Raji (cell line): ENCODE measurements around the gene SRC.

Experiments
- POLR2A ChIP-seq: IDR thresholded peaks from 2 replicates; pipeline ENCODE4 v1.6.1; 2011; ENCODE audit warnings: low read depth, low read length, control low read depth; ENCODE audit not compliant: insufficient read depth

The SRC gene

DNA sequence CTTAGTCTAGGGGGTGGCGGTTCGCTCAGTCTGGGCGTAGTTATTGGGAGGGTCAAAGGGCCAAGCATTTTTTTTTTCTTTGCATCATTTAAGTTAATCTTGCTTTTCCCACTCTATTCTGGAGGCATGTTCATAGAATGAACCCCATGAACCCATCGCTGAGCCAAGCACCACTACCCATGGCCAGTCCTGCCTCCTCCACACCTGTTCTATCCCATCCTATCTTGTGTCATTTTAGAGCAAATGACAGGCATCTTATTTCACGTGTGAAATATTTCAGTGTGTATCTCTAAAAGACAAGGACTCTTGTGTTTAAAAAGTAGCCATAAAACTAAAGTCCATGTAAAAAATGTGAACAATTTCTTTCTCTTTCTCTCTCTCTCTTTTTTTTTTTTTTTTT, 13.9 kb downstream of the SRC start:
- no peak for TF ChIP-seq POLR2A

DNA sequence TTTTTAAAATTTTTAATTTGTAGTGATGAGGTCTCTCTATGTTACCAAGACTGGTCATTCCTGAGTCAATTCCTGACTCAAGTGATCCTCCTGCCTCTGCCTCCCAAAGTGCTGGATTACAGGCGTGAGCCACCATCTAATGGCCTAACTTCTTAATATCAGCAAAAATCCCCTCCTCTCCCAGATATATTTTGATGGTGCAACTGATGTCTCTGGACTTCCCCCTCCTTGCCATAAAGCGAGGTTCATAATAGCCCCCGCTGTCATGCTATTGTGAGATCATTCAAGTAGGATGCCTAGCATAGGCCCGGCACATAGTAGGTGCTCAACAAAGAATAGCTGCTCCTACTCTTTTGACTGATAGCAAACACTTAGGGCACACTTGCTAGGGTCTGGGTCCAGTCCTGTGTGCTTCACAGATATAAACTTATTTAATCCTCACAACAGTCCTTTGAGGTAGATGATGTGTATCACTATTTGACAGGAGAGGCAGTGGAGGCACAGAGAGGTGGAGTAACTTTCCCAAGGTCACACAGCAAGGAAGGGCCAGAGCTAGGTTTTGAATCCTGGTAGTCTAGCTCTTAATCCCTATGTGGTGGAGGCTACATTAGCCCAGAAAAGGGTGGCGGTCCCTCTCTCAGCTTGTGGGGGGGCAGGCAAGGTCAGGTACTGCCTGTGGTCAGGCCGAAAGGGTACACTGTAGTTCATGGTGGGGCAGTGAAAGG, 14.6 kb downstream of the SRC start:
- TF ChIP-seq POLR2A, result no peak

DNA sequence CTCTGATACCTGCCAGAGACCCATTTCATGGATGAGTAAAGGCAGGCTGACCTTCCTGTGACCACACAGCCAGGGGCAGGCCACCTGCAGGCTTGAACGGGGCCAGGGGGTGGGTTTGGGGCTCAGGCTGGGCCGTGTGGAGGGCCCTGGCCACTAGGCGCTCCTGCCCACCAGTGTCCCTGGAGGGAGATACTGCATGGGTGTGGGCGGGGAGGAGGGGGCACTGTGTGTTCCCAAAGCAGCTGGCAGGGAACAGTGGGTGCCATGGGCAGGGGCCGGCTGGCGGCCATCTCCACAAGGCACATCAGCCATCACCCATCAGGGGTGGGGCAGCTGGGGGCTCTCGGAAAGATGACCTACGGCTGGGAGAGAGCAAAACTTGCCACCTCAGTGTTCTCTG, 15.4 kb downstream of the SRC start:
- TF ChIP-seq POLR2A, result no peak

DNA sequence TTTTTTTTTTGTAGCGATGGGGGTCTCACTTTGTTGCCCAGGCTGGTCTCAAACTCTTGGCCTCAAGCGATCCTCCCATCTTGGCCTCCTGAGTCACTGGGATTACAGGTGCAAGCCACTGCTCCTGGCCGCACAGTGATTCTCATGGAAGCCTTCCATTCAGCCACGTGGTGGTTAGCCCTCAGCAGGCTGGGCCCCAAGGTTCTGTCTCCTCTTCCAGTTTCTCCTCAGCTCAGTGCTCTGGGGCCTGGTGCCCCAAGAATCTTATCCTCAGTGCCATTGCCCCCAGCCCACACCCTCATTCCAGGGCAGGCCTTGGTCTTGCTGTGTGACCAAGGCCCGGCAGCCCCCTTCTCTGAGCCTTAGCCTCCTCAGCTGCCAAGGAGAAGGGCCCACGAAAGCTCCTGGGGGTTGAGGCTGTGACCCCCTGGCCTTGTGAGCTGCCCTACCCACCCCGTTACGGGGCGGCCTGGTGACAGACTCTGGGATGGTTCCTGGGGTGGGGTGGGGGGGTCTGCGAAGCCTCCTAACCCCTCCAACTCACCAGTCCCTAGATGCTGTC, 16.4 kb downstream of the SRC start:
- no peak for TF ChIP-seq POLR2A

DNA sequence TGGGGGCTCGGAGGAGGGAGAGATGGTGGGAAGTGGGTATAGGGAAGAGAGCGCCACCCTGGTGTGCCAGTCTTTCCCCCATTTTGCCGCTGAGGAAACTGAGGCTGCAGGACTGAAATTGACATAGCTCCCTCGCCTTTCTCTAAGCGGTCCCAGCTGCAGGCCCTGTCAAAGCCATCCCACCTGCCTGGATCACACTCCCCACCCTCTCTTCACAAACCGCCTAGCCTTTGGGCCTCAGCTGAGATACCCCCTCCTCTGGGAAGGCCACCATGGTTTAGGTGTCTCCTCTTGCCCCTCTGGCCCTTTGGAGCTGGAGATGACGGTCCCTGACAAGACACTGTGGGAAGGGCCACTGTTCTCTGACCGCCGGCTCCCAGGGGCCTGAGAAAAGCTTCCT, 16.9 kb downstream of the SRC start:
- no peak for TF ChIP-seq POLR2A

DNA sequence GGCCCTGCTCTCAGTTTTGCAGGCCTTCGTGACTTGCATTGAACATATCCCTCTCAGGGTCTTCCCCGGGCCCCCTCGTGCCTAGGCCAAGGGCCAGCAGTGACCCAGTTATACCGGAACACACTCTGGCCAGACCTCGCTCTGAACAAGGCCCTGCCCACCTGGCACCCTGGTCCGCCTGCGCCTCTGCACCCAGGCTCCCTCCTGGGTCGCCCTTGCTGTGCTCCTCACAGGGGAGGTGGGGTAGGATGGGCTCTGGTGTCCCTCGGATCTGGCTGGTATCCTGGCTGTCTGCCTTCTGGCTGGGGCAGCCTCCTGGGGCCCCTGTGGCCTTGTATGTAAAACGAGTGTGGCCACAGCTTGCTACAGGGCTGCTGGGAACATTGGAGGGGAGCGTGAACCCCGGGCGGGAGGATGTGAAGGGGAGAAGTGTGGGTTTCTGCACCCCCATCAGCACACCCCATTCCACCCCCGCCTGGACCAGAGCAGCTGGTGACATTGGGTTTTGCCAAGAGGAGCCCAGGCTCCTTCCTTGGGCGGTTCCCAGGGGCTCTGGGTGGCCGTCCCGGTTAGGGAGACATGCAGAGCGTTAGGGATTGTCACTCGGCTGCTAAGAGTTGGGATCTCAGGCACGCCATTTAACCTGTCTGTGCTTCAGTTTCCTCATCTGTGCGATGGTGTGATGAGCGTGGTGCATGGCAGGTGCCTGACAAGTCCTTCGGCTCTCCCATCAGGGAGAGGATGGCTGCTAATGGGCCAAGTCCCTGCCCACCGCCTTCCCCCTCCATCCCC, 17.5 kb downstream of the SRC start:
- TF ChIP-seq POLR2A, result no peak

DNA sequence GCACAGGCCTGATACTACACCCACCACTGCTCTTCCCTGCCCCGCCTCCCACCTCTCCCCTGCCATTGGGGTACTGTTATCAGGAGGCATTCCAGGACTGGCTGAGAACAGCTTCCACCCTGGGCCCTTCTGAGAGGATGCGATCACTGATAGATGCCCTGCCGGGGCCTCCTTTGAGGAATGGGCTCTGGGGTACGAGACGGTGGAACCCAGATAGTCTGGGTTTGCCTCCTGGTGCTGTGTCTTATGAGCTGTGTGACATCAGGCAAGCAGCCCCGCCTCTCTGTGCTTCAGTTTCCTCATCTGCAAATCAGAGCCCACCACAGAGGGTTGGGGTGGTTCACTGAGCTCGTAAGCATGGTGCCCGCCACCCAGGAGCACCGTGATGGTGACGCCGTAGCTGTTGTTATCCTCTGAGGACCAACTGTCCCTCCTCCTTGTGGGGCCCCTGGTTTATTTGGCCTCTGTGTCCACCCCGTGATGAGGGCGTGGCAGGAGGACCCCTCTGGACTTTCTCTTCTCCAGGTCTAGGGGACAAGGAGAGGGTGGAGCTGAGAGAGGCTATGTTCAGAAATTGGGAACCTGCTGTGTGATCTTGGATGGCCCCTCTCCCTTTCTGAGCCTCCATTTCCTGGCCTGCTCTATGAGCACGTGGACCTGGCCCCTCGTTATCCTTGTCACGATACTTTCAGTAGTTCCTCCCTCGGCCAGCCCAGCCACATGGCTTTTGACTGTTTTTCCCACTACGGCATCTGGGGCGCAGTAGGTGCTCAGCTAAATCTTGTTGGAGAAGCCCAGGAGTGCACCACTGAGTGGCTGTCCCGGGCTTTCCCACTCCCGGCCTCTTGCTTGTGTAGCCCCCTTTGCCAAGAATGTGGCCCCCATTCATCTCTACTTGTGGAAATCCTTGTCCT, 18.3 kb downstream of the SRC start:
- no peak for TF ChIP-seq POLR2A

DNA sequence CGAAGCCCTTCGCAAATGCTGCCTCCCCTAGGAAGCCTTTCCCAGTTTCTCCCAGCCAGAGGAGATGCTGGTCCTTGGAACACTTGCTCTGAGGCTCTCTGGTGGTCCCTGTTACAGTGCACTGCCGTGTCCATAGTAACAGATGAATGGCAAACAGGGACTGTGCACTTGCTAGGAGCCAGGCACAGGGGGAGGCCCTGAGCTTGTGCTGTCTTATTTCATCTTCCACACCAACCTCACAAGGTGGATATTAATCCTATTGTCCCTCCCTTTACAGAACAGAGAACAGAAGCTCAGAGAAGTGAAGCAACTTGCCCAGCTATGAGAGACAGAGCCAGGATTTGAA, 19.0 kb downstream of the SRC start:
- TF ChIP-seq POLR2A, result no peak

DNA sequence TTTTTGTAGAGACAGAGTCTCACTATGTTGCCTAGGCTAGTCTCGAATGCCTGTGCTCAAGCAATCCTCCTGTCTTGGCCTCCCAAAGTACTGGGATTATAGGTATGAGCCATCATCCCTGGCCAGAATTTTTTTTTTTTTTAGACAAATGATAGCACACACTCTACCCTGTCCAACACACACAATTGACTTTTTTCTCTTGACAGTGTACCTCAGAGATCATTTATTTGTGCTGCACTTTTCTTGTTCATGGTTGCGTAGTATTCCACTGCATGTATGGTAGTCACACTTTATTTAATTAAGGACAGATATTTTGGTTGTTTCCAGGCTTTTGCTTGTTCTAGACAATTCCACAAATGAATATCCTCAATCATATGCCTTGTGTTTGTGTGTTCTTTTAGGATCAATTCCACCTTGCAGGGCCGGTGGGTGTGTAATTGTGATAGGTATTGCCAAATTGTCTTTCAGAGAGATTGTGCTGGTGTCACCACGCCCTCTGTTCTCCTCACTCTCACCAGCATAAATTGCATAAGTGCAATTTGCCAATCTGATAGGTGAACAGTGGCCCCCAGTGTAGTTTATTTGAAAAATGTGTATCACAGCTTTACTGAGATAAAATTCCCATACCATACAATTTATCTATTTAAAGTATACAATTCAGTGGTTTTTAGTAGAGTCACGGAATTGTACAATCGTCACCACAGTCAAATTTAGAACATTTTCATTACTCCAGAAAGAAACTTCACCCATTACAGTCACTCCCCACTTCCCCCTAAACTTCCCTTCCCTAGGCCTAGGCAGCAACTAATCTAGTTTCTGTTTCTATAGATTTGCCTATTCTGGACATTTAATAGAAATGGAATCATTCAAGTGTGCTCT, 20.1 kb downstream of the SRC start:
- no peak for TF ChIP-seq POLR2A

DNA sequence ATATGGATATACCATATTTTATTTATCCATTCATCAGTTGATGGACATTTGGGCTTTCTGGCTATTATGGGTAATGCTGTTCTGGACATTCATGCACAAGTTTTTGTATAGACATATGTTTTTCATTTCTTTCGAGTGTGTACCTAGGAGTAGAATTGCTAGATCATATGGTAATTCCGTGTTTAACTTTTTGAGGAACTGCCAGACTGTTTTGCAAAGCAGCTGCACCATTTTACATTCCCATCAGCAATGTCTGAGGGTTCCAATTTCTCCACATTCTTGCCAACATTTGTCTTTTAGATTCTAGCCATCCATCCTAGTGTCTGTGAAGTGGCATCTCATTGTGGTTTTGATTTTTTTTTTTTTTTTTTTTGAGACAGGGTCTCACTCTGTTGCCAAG, 20.8 kb downstream of the SRC start:
- no peak for TF ChIP-seq POLR2A

DNA sequence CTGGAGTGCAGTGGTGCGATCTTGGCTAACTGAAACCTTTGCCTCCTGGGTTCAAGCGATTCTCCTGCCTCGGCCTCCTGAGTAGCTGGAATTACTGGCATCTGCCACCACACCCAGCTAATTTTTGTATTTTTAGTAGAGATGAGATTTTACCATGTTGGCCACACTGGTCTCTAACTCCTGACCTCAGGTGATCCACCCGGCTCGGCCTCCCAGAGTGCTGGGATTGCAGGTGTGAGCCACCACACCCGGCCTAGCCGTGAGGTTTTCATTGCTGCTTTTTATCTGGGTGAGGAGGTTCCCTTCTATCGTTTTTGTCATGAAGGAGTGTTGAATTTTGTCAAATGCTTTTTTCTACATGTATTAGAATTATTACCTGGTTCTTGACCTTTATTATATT, 23.9 kb downstream of the SRC start:
- TF ChIP-seq POLR2A, result no peak

DNA sequence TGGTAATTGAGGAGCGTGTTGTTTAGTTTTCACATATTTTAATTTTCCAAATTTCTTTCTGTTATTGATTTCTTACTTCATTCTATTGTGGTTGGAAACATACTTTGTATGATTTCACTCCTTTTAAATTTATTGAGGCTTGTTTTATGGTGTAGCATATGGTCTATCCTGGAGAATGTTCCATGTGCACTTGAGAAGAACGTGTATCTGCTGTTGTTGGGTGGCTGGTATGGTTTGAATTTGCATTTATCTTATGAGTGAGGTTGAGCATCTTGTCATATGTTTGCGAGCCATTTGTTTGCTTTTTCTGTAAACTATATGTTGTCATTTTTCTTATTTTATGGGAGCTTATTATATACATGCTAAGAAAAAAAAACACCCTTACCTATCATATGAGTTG, 26.5 kb downstream of the SRC start:
- TF ChIP-seq POLR2A, result no peak

DNA sequence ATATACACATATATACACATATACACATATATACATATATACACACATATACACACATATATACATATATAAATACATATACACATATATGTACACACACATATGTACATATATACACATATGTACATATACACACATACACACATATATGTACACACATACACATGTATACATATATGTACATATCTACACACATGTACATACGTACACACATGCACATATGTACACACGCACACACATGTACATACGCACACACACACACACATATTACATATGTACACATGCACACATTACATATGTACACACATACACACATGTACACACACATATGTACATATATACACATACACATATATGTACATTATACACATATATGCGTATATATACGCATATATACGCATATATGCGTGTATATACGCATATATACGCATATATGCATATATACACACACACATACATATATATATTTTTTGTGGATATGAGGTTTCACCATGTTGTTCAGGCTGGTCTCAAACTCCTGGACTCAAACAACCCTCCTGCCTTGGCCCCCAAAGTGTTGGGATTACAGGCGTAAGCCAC, 27.2 kb downstream of the SRC start:
- no peak for TF ChIP-seq POLR2A

DNA sequence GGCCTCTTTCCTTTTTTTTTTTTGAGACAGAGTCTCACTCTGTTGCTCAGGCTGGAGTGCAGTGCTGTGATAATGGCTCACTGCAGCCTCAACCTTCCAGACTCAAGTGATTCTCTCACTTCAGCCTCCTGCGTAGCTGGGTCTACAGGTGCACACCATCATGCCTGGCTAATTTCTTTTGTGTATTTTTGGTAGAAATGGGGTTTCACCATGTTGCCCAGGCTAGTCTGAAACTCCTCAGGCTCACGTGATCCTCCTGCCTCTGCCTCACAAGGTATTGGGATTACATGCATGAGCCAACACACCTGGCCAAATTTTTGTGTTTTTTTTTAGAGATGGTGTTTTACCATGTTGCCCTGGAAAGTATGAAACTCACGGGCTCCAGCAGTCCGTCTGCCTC, 29.3 kb downstream of the SRC start:
- no peak for TF ChIP-seq POLR2A
